LHCN-M2 (cell line): ENCODE results near the gene PSMD7. TPM values are rescaled to one million over a fixed set of nuclear protein-coding genes. Genes with fewer than 3 reads are reported as not detected.

Experiments used
- total RNA-seq: library from RNA; depleted of rRNA; stranded (reverse); fragments of >200 nt; gene quantifications from 2 replicates; pipeline ENCODE4 v1.2.3, GENCODE V29; 2014; rRNA removed

The PSMD7 gene
- total RNA-seq, 1 experiment from 2014 or later: 99.2 TPM

Other genes starting within 250 kb of the PSMD7 start
- gene NPIPB15, start 79.5 kb downstream of the PSMD7 start, total RNA-seq: 0.77 and 1.0 TPM in 2 replicates
- gene CLEC18B, start 124.7 kb downstream of the PSMD7 start, total RNA-seq: 0.38 TPM in 1 of 2 replicates, not detected in the other